GM21360 (cell line): ENCODE data around the gene PCAT7.
"Not testable (repeated sequence)": the region's sequence is repeated elsewhere in the genome, so short reads cannot be mapped to it uniquely, and the experiment has no call there.

Experiments
- ATAC-seq: cut with Tn5 transposase; IDR thresholded peaks from one replicate; pipeline ENCODE4 v1.9.1; 2021; ENCODE audit warnings: mild to moderate bottlenecking, moderate library complexity; ENCODE audit not compliant: unreplicated experiment

PCAT7 gene

GRCh38 chr9:94554439-94555331, at the start of gene PCAT7:
Gene PCAT7 (plus strand): TSS chr9:94555083.
- ATAC-seq, result no peak

GRCh38 chr9:94506370-94506769, 48.5 kb upstream of the PCAT7 start:
- not testable (repeated sequence) for ATAC-seq

- ATAC-seq, result no peak
Measured at GRCh38 chr9:94507531-94508258, 47.2 kb upstream of the PCAT7 start.

GRCh38 chr9:94511134-94511954, 43.5 kb upstream of the PCAT7 start:
- no peak for ATAC-seq

- no peak for ATAC-seq
Measured at GRCh38 chr9:94511955-94512265, 43.0 kb upstream of the PCAT7 start.

- ATAC-seq, result no peak
Measured at GRCh38 chr9:94514722-94515121, 40.2 kb upstream of the PCAT7 start.

- no peak for ATAC-seq
Measured at GRCh38 chr9:94517254-94517653, 37.6 kb upstream of the PCAT7 start.

- ATAC-seq, result no peak
Measured at GRCh38 chr9:94525396-94526035, 29.4 kb upstream of the PCAT7 start.

GRCh38 chr9:94526271-94526670, 28.6 kb upstream of the PCAT7 start:
- ATAC-seq, result no peak

- no peak for ATAC-seq
Measured at GRCh38 chr9:94526951-94527350, 27.9 kb upstream of the PCAT7 start.

- ATAC-seq, result no peak
Measured at GRCh38 chr9:94528886-94529285, 26.0 kb upstream of the PCAT7 start.

GRCh38 chr9:94533155-94533554, 21.7 kb upstream of the PCAT7 start:
- no peak for ATAC-seq

- ATAC-seq, result no peak
Measured at GRCh38 chr9:94533601-94534000, 21.3 kb upstream of the PCAT7 start.

GRCh38 chr9:94534901-94535300, 20.0 kb upstream of the PCAT7 start:
- no peak for ATAC-seq

- no peak for ATAC-seq
Measured at GRCh38 chr9:94538908-94539307, 16.0 kb upstream of the PCAT7 start.

GRCh38 chr9:94544335-94544734, 10.5 kb upstream of the PCAT7 start:
- ATAC-seq, result not testable (repeated sequence)

- ATAC-seq, result no peak
Measured at GRCh38 chr9:94545940-94546339, 8.9 kb upstream of the PCAT7 start.

GRCh38 chr9:94553029-94553938, 1.6 kb upstream of the PCAT7 start:
- ATAC-seq, result no peak

- no peak for ATAC-seq
Measured at GRCh38 chr9:94554078-94554438, 825 bp upstream of the PCAT7 start.

GRCh38 chr9:94557376-94557775, 2.5 kb downstream of the PCAT7 start:
- ATAC-seq, result no peak
